Measurements from ENCODE around the gene KLHL8.

The KLHL8 gene

DNA sequence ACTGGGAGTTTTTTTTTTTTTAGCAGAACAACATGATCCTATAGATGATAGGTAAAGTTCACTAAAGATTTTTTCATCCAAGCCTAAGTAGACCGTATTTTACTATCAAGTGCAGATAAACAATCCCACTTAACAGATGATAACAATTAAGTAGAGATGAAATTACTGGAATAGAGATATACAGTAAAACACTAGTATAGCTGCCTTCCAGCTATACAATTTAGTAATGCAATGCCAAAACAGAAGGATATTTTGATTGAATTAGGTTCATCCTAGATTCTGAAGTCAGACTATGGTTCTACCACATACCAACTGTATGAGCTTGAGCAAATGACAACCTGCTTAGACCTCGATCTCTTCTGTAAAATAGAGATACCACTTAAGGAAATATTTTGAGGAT is 24.3 kb downstream of the KLHL8 start:
- no peak for DNase-seq (ENCODE audit: low spot score)
- no peak overlapping the region for H3K27ac ChIP-seq
- TF ChIP-seq, protein P1, sequence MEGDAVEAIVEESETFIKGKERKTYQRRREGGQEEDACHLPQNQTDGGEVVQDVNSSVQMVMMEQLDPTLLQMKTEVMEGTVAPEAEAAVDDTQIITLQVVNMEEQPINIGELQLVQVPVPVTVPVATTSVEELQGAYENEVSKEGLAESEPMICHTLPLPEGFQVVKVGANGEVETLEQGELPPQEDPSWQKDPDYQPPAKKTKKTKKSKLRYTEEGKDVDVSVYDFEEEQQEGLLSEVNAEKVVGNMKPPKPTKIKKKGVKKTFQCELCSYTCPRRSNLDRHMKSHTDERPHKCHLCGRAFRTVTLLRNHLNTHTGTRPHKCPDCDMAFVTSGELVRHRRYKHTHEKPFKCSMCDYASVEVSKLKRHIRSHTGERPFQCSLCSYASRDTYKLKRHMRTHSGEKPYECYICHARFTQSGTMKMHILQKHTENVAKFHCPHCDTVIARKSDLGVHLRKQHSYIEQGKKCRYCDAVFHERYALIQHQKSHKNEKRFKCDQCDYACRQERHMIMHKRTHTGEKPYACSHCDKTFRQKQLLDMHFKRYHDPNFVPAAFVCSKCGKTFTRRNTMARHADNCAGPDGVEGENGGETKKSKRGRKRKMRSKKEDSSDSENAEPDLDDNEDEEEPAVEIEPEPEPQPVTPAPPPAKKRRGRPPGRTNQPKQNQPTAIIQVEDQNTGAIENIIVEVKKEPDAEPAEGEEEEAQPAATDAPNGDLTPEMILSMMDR (IDR thresholded peaks at IDR 0.05), result no peak
- no peak overlapping the region for H3K4me3 ChIP-seq

DNA sequence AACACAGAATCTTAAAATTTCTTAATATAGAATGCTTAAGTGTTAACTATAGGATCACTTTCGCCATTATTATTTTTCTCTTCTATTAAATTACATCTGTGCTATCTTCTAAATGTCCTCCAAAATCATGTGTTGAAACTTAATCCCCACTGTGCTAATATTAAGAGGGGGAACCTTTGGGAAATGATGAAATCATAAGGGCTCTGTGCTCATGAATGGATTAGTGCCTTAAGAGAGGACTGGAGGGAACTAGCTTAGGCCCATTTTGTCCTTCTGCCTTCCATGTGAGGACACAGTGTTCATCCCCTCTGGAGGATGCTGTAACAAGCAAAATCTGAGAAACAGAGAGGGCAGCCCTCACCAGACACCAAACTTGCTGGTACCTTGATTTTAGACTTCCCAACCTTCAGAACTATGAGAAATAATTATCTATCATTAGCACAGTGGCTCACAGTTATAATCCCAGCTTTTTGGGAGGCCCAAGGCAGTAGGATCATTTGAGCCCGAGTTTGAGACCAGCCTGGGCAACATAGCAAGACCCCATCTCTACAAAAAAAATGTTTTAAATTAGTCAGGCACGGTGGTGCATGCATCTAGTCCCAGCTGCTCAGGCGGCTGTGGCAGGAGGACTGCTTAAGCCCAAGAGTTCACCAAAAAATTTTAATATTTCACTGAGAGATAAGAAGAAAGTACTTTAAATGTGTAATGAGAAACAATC is 26.3 kb downstream of the KLHL8 start:
- TF ChIP-seq, protein P1 (IDR thresholded peaks at IDR 0.05), result no peak
- DNase-seq (ENCODE audit: low spot score), result no peak
- H3K4me3 ChIP-seq, result no peak overlapping the region
- H3K27ac ChIP-seq, result no peak overlapping the region

- DNase-seq (ENCODE audit: low spot score), result no peak
- Histone ChIP-seq H3K4me3 (no peak overlapping the region), H3K27ac (no peak overlapping the region)
- TF ChIP-seq, protein P1 (IDR thresholded peaks at IDR 0.05), result no peak
These were observed 28.1 kb downstream of the KLHL8 start for GRCh38 chr4:87192145-87192919.

- no peak overlapping the region for H3K27ac ChIP-seq
- no peak for DNase-seq (ENCODE audit: low spot score)
- H3K4me3 ChIP-seq, result no peak overlapping the region
- TF ChIP-seq, protein P1 (IDR thresholded peaks at IDR 0.05), result no peak
These were observed 31.5 kb downstream of the KLHL8 start for GRCh38 chr4:87188932-87189331.

GRCh38 chr4:87188048-87188447 is 32.4 kb downstream of the KLHL8 start:
- H3K4me3 ChIP-seq, result no peak overlapping the region
- DNase-seq (ENCODE audit: low spot score), result no peak
- TF ChIP-seq, protein P1 (IDR thresholded peaks at IDR 0.05), result no peak
- no peak overlapping the region for H3K27ac ChIP-seq

GRCh38 chr4:87185146-87185870 is 35.1 kb downstream of the KLHL8 start:
- no peak overlapping the region for H3K4me3 ChIP-seq
- DNase-seq (ENCODE audit: low spot score), result no peak
- no peak overlapping the region for H3K27ac ChIP-seq
- TF ChIP-seq, protein P1 (IDR thresholded peaks at IDR 0.05), result no peak

Data from coronary artery (tissue), 2 donors.